ENCODE results near the gene FAU. TPM values are rescaled to one million over a fixed set of nuclear protein-coding genes. Genes with fewer than 3 reads are reported as not detected.

Gene FAU
- total RNA-seq, 1 experiment from 2014 or later = 1,001 TPM

DNA sequence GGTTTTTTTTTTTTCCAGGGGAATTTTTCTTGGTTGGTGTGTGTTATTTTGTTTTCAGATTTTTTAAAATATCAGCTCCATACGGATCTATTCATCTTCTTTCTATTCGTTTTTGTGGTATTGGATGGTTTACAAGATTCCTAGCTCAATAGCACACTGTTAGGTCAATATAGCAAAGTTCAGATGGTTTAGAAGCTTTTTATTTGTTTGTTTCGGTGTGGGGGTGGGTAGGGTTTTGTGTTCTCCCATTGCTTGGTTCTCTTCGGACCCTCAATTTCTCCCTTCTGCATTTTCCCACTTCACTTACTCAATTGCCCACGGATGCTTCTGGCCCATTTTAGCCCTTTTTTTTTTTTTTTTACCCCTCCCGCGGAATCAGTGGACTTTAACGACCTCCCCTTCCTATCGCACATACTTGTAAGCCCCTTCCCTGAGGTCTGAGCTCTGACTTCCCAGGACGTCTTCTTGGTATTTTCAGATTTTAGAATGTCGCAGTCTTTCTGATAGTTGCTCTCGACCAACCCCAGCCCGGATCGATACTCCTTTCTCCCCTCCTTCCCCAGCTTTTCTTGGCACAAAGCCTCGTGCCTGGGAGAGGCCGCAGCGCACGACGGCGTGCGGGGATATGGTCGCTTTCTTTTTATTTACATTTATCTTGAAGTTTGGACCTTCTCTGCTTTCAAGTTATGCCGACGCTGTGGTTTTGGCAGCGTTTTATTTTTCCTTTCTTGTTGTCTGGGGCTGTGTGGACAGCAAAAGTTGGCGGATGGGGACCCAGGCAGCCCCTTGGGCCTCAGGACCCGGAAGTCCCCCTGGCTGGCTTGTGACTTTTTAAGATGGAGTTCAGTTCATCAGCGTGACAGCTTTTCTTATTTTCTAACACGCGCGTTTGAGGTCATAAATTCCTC lies 43.7 kb upstream of the FAU start:
- in situ Hi-C loops (cut with HindIII; ENCODE audit: low pct_unique_long_range_greater_than_20kb, low sequenced_read_pairs) = no loop called here
- peak overlapping the region; percentile 78 for H3K27ac ChIP-seq (ENCODE audit: low read length)
- ATAC-seq (0 out of 2 replicates have a peak, but pooled peaks have one; percentile 43), DNase-seq (ENCODE audit: low read depth, low spot score) (no peak)
- CTCF ChIA-PET = interaction anchor here (0.6 to 0.7 kb wide), 2 partner anchors 15 to 374 kb away, joined by 3 to 9 read pairs; no protein-coding TSS in a partner anchor
- POLR2A ChIA-PET = interaction anchor here (0.6 to 0.7 kb wide), 6 partner anchors 8 to 1220 kb away, joined by 4 to 16 read pairs (median 5); no protein-coding TSS in a partner anchor
- 0 out of 2 replicates have a peak, but pooled peaks cover 10% of the 10 kb centered on the region for H3K4me1 ChIP-seq (ENCODE audit: control insufficient read depth, insufficient read depth, low read length)
- no peak for TF ChIP-seq SIN3A (IDR thresholded peaks at IDR 0.05; ENCODE audit: borderline replicate concordance, insufficient read depth, low read depth, low read length)
- TF ChIP-seq TCF7L2 (IDR thresholded peaks at IDR 0.05; ENCODE audit: low read depth, low read length) = peak; percentile 69; the same call in 1 of the 2 replicates
- no TSS peak for BruUV-seq (replicated peaks)
- intact Hi-C loops (cut with micrococcal nuclease; ENCODE audit: unreplicated experiment) = no loop called here
- no peaks in the 10 kb centered on the region for H3K27me3 ChIP-seq (ENCODE audit: control insufficient read depth, insufficient read depth, low read length)
- no peaks in the 10 kb centered on the region for H3K9me3 ChIP-seq (ENCODE audit: control insufficient read depth, insufficient read depth, low read depth, low read length)
- H3K36me3 ChIP-seq (ENCODE audit: control insufficient read depth, insufficient read depth, low read length) = no peaks in the 10 kb centered on the region
- peak overlapping the region; percentile 22 to 43 for H3K4me3 ChIP-seq (ENCODE audit: low read depth in 2 of 2, low read length in 2 of 2)

DNA sequence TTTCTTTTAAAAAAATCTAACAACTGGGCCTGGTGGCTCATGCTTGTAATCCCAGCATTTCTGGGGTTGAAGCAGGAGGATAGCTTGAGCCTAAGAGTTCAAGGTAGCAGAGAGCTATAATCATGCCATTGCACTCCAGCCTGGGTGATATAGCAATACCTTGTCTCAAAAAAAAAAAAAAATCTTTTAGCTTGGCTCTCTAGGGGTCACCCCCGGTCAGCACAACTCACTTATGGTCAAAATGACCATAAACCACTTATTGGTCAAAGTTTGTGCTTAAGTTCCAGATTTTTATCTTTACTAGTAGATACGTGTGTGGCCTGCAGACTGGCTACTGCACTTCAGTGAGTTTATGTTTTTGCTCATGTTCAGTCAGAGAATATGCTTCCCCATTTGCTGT lies 41.8 kb upstream of the FAU start:
- H3K4me3 ChIP-seq (ENCODE audit: low read depth in 2 of 2, low read length in 2 of 2) = no peak overlapping the region
- TF ChIP-seq, protein P1, sequence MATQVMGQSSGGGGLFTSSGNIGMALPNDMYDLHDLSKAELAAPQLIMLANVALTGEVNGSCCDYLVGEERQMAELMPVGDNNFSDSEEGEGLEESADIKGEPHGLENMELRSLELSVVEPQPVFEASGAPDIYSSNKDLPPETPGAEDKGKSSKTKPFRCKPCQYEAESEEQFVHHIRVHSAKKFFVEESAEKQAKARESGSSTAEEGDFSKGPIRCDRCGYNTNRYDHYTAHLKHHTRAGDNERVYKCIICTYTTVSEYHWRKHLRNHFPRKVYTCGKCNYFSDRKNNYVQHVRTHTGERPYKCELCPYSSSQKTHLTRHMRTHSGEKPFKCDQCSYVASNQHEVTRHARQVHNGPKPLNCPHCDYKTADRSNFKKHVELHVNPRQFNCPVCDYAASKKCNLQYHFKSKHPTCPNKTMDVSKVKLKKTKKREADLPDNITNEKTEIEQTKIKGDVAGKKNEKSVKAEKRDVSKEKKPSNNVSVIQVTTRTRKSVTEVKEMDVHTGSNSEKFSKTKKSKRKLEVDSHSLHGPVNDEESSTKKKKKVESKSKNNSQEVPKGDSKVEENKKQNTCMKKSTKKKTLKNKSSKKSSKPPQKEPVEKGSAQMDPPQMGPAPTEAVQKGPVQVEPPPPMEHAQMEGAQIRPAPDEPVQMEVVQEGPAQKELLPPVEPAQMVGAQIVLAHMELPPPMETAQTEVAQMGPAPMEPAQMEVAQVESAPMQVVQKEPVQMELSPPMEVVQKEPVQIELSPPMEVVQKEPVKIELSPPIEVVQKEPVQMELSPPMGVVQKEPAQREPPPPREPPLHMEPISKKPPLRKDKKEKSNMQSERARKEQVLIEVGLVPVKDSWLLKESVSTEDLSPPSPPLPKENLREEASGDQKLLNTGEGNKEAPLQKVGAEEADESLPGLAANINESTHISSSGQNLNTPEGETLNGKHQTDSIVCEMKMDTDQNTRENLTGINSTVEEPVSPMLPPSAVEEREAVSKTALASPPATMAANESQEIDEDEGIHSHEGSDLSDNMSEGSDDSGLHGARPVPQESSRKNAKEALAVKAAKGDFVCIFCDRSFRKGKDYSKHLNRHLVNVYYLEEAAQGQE (IDR thresholded peaks at IDR 0.05; ENCODE audit: insufficient read depth in 1 of 2, low read depth in 2 of 2, low read length in 1 of 2) = no peak
- no peak for TF ChIP-seq TCF7L2 (IDR thresholded peaks at IDR 0.05; ENCODE audit: low read depth, low read length)
- TF ChIP-seq SIN3A (IDR thresholded peaks at IDR 0.05; ENCODE audit: borderline replicate concordance, insufficient read depth, low read depth, low read length) = no peak
- TF ChIP-seq POLR2AphosphoS5 (IDR thresholded peaks at IDR 0.05; ENCODE audit: low read depth, low read length) = no peak
- TF ChIP-seq, protein P2, sequence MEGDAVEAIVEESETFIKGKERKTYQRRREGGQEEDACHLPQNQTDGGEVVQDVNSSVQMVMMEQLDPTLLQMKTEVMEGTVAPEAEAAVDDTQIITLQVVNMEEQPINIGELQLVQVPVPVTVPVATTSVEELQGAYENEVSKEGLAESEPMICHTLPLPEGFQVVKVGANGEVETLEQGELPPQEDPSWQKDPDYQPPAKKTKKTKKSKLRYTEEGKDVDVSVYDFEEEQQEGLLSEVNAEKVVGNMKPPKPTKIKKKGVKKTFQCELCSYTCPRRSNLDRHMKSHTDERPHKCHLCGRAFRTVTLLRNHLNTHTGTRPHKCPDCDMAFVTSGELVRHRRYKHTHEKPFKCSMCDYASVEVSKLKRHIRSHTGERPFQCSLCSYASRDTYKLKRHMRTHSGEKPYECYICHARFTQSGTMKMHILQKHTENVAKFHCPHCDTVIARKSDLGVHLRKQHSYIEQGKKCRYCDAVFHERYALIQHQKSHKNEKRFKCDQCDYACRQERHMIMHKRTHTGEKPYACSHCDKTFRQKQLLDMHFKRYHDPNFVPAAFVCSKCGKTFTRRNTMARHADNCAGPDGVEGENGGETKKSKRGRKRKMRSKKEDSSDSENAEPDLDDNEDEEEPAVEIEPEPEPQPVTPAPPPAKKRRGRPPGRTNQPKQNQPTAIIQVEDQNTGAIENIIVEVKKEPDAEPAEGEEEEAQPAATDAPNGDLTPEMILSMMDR (IDR thresholded peaks at IDR 0.05) = no peak
- ATAC-seq = no peak
- in situ Hi-C loops (cut with HindIII; ENCODE audit: low pct_unique_long_range_greater_than_20kb, low sequenced_read_pairs) = no loop called here
- H3K27me3 ChIP-seq (ENCODE audit: control insufficient read depth, insufficient read depth, low read length) = no peaks in the 10 kb centered on the region
- DNase-seq (ENCODE audit: low read depth, low spot score) = no peak
- no peaks in the 10 kb centered on the region for H3K9me3 ChIP-seq (ENCODE audit: control insufficient read depth, insufficient read depth, low read depth, low read length)
- no peak overlapping the region for H3K27ac ChIP-seq (ENCODE audit: low read length)
- no TSS peak for BruUV-seq (replicated peaks)
- ChIA-PET CTCF (no interaction called here), POLR2A (no interaction called here)
- intact Hi-C loops (cut with micrococcal nuclease; ENCODE audit: unreplicated experiment) = no loop called here
- H3K36me3 ChIP-seq (ENCODE audit: control insufficient read depth, insufficient read depth, low read length) = no peaks in the 10 kb centered on the region
- H3K4me1 ChIP-seq (ENCODE audit: control insufficient read depth, insufficient read depth, low read length) = 0 out of 2 replicates have a peak, but pooled peaks cover 7% of the 10 kb centered on the region

Data from Panc1 (cell line).